A549 treated with CpdA at 1 μM for 4 hours (cell line): Measurements from ENCODE around the gene RUFY3. TPM values are rescaled to one million over a fixed set of nuclear protein-coding genes. Genes with fewer than 3 reads are reported as not detected.

Experiments
- total RNA-seq: library from RNA; stranded (reverse); fragments of 200-300 nt; extraction: Qiagen RNA extraction; gene quantifications from 5 replicates; pipeline ENCODE4 v1.2.3, GENCODE V29; 2022; ENCODE audit warnings: low read depth

RUFY3 gene, protein sequence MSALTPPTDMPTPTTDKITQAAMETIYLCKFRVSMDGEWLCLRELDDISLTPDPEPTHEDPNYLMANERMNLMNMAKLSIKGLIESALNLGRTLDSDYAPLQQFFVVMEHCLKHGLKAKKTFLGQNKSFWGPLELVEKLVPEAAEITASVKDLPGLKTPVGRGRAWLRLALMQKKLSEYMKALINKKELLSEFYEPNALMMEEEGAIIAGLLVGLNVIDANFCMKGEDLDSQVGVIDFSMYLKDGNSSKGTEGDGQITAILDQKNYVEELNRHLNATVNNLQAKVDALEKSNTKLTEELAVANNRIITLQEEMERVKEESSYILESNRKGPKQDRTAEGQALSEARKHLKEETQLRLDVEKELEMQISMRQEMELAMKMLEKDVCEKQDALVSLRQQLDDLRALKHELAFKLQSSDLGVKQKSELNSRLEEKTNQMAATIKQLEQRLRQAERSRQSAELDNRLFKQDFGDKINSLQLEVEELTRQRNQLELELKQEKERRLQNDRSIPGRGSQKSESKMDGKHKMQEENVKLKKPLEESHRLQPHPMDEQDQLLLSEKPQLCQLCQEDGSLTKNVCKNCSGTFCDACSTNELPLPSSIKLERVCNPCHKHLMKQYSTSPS
- total RNA-seq, result 6.8 to 9.3 TPM (median 7.3 TPM) in 5 replicates

GRCh38 chr4:70721747-70722146, at the start of gene RUFY3:
Gene RUFY3 (plus strand): TSS chr4:70721964. CDS start chr4:70722574, 610 bp downstream.

DNA sequence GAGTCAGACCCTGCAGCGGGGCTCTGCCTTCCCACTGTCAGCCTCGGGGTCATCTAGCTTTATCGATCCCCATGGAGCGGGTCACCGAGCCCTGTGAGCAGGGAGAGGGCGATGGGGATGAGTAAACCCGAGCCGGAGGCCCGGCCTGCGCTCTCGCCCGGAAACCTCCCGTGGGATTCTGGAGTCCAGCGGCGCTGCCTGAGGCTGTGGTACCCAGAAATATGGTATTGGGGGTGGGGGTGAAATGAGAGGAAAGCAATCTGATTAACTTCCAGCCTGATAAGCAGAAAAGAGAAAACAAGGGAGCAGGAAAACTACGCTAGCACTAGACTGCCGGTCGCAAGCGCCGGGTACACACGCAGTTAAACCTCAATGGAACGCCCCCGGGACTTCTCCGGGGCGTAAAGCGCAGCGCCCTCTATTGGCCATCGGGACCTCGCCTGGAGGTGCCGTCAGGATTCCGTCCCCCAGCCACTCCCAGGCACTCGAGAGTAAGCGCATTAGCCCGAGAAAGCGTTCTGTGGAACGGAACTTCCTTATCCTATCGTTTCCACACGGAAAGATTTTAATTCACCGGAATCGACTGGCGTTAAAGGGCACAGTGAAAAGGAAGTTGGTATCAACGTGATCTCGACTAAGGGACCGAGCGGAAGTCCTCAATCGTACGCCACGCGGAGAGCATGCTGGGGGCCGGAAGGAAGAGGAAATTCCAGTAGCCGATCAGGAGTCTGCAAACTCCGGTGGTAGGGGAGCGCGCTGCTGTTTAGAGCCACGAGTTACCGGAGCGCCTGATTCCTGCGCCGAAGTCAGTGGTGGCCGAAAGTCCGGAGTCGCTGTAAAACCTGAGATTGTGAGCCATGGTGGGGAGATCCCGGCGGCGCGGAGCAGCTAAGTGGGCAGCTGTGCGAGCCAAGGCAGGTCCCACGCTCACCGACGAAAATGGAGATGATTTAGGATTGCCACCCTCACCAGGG, 33.7 kb upstream of the RUFY3 start, which contains the start of gene UTP3:
Gene UTP3, plus strand, starts transcription at position 712 of the 974 bp plus-strand sequence. Its CDS starts 146 bp downstream, at position 858.

DNA sequence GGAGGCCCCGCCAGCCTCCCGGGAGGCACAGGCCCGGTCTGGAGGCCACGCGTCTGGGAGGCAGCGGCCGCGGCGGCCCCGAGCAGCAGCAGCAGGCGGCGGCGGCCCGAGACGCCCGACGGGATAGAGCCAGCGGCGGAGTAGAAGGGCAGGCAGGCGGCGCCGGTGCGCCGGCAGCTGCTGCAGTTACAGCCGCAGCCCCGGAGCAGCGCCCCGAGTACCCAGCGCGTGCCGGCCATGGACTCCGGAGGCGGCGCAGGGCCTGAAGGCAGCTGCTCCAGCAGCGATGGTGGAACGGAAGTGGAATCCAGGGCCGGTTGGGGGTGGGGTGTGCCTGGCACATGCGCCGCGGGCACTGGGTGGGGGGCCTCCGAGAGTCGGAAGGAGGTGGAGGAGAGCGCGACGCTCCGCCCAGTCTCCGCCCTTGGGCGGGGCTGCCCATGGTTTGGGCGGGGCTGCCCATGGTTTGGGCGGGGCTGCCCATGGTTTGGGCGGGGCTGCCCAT, 117.9 kb downstream of the RUFY3 start, which contains the start of gene GRSF1:
Gene GRSF1, minus strand, starts transcription at position 302 of the 505 bp plus-strand sequence. Its CDS starts 63 bp downstream, at position 239.

Other genes with a start within 250 kb of the RUFY3 start
- gene MUC7, start 249.8 kb upstream of the RUFY3 start, total RNA-seq, result not detected in 5 replicates
- 0.09 TPM in 1 of 5 replicates, not detected in the others for gene AMTN, start 203.4 kb upstream of the RUFY3 start, total RNA-seq
- not detected in 5 replicates for gene AMBN, start 129.7 kb upstream of the RUFY3 start, total RNA-seq
- gene ENAM, start 93.2 kb upstream of the RUFY3 start, total RNA-seq, result not detected in 5 replicates
- 0.19 to 0.33 TPM in 2 of 5 replicates, not detected in the others for gene JCHAIN, start 55.5 kb upstream of the RUFY3 start, total RNA-seq
- 33.9 to 46.1 TPM (median 37.0 TPM) in 5 replicates for gene UTP3, start 33.4 kb upstream of the RUFY3 start, total RNA-seq
- 78.0 to 91.8 TPM (median 82.3 TPM) in 5 replicates for gene GRSF1, start 117.9 kb downstream of the RUFY3 start, total RNA-seq
- gene MOB1B, start 180.4 kb downstream of the RUFY3 start, total RNA-seq, result 5.3 to 9.2 TPM (median 6.2 TPM) in 5 replicates